ENCODE results near the gene PICK1. TPM values are rescaled to one million over a fixed set of nuclear protein-coding genes. Genes with fewer than 3 reads are reported as not detected.
"Not testable (repeated sequence)": the region's sequence is repeated elsewhere in the genome, so short reads cannot be mapped to it uniquely, and the experiment has no call there.

PICK1 gene
- total RNA-seq, 1 donor from 2014 or later: 53.9 TPM

DNA sequence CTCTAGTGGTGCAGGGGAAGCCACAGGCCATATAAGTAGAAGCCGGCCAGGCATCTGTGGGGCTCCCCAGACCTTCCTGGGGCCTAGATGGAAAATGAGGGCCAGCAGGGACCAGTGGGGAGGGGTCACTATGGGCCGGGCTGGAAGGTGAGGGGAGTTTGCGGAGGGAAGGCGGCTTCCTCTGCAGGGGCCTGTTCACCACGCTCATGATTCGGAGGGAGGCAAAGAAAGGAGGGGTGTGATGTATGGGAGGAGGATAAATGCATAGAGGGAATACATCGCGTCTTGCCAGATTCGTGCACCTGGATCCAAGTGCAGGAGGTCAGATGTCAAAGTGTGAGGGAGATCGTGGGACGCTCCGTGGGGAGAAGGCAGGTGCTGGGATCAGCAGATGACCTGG is 19.9 kb downstream of the PICK1 start:
- Histone ChIP-seq H3K27me3 (ENCODE audit: control insufficient read depth, insufficient read depth, low read length) (peaks cover 18% of the 10 kb centered on the region), H3K4me3 (ENCODE audit: low read depth, low read length) (no peak overlapping the region), H3K36me3 (ENCODE audit: control insufficient read depth, insufficient read depth, low read length) (peaks cover 2% of the 10 kb centered on the region)
- TF ChIP-seq, protein P1, sequence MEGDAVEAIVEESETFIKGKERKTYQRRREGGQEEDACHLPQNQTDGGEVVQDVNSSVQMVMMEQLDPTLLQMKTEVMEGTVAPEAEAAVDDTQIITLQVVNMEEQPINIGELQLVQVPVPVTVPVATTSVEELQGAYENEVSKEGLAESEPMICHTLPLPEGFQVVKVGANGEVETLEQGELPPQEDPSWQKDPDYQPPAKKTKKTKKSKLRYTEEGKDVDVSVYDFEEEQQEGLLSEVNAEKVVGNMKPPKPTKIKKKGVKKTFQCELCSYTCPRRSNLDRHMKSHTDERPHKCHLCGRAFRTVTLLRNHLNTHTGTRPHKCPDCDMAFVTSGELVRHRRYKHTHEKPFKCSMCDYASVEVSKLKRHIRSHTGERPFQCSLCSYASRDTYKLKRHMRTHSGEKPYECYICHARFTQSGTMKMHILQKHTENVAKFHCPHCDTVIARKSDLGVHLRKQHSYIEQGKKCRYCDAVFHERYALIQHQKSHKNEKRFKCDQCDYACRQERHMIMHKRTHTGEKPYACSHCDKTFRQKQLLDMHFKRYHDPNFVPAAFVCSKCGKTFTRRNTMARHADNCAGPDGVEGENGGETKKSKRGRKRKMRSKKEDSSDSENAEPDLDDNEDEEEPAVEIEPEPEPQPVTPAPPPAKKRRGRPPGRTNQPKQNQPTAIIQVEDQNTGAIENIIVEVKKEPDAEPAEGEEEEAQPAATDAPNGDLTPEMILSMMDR (IDR thresholded peaks at IDR 0.05; ENCODE audit: insufficient read depth, low read length, poor library complexity, severe bottlenecking): no peak
- DNase-seq (ENCODE audit: low read depth): no peak

DNA sequence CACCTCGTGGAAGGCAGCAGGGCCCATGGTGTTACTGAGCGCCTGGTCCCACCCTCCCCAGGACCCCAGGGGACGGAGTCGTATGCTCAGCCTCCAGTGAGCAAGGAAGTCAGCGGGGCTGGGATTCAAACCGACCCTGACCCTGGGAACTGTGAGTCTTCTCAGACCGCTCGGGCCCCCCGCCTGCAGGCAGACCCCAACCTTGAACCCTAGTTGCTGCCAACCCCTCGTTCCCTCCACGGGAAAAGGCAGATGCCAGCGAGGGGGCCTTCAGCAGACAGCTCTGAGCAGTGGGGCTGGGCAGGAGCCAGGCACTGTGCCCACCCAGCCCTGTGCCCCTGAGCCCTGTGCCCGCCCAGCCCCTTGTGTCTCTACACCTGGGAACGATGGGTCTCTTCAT is 20.4 kb downstream of the PICK1 start:
- peaks cover 2% of the 10 kb centered on the region for H3K36me3 ChIP-seq (ENCODE audit: control insufficient read depth, insufficient read depth, low read length)
- no peak overlapping the region for H3K4me3 ChIP-seq (ENCODE audit: low read depth, low read length)
- H3K27me3 ChIP-seq (ENCODE audit: control insufficient read depth, insufficient read depth, low read length): peaks cover 23% of the 10 kb centered on the region
- TF ChIP-seq, protein P1 (IDR thresholded peaks at IDR 0.05; ENCODE audit: insufficient read depth, low read length, poor library complexity, severe bottlenecking): no peak
- no peak for DNase-seq (ENCODE audit: low read depth)

DNA sequence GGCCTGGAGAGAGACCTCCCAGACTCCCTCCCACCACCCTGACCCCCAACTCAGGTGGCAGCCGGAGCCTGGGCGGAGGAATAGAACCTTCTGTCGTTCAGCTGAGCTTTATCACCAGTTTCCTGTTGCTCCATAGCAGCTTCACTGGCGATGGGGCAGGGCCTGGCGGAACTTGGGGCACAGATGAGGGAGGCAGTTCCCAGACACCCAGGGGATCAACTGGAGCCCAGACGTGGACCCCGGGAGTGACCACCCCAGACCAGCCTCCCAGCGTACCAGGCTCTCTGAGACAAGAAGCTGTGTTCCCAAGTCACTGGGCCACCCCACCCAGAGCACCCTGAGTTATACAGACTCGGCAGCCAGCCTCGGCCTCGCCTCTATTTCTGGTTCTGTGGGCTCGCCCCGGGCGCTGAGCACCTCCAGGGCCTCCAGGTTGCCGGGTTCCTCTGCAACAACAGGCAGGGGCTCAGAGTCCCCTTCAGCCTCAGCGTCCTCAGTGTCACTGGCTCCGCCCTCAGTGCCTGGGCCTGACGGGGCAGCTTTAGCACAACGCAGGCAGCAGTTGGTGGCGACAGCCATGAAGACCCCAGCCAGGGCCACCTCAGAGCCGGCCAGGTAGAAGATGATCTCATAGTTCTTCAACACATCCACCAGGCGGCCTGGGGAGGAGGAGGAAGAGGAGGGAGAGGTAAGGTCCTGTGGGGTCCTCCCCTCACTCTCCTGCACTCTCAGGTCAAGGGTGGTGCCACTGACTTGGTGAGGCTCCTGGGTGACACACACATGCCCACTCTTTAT is 21.0 kb downstream of the PICK1 start:
- H3K27me3 ChIP-seq (ENCODE audit: control insufficient read depth, insufficient read depth, low read length): peaks cover 29% of the 10 kb centered on the region
- TF ChIP-seq, protein P1 (IDR thresholded peaks at IDR 0.05; ENCODE audit: insufficient read depth, low read length, poor library complexity, severe bottlenecking): no peak

DNA sequence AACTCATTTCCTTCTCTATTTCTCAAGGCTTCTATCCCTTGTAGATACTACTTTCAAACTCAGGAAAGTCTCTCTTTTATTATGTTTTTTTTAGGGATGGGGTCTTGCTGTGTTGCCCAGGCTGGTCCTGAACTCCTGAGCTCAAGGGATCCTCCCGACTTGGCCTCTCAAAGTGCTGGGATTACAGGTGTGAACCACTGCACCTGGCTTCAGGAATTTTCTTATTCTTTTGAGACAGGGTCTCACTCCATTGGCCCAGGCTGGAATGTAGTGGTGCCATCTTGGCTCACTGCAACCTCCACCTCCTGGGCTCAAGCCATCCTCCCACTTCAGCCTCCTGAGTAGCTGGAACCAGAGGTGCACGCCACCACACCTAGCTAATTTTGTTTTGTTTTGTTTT is 22.0 kb downstream of the PICK1 start:
- H3K36me3 ChIP-seq (ENCODE audit: control insufficient read depth, insufficient read depth, low read length); DNase-seq (ENCODE audit: low read depth); H3K4me3 ChIP-seq (ENCODE audit: low read depth, low read length): not testable (repeated sequence)
- peaks cover 37% of the 10 kb centered on the region for H3K27me3 ChIP-seq (ENCODE audit: control insufficient read depth, insufficient read depth, low read length)

More for the DNA sequence above, 21.0 kb downstream of the PICK1 start:
- Histone ChIP-seq H3K4me3 (ENCODE audit: low read depth, low read length) (no peak overlapping the region), H3K36me3 (ENCODE audit: control insufficient read depth, insufficient read depth, low read length) (peaks cover 1% of the 10 kb centered on the region)
- DNase-seq (ENCODE audit: low read depth): no peak

DNA sequence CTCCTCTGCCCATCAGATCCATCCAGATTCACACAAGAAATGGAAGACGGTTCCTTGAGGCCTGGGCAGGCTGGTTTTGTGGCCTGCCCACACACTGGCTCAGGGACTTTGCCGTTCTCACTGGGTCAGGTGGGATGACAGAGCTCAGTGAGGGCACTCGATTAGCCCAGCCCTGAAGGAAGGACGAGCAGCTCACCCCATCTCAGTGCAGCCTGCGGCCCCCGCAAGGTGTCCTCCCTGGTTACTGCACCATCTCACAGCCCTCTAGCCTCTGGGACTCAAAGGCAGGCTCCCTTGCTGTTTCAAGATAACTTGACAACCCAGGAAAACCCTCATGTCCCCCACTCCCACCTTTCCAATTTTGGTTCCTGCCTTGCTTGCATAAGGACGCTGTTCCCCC is 22.6 kb downstream of the PICK1 start:
- TF ChIP-seq, protein P1 (IDR thresholded peaks at IDR 0.05; ENCODE audit: insufficient read depth, low read length, poor library complexity, severe bottlenecking): no peak
- Histone ChIP-seq H3K4me3 (ENCODE audit: low read depth, low read length) (no peak overlapping the region), H3K27me3 (ENCODE audit: control insufficient read depth, insufficient read depth, low read length) (peaks cover 37% of the 10 kb centered on the region), H3K36me3 (ENCODE audit: control insufficient read depth, insufficient read depth, low read length) (no peaks in the 10 kb centered on the region)
- DNase-seq (ENCODE audit: low read depth): no peak

DNA sequence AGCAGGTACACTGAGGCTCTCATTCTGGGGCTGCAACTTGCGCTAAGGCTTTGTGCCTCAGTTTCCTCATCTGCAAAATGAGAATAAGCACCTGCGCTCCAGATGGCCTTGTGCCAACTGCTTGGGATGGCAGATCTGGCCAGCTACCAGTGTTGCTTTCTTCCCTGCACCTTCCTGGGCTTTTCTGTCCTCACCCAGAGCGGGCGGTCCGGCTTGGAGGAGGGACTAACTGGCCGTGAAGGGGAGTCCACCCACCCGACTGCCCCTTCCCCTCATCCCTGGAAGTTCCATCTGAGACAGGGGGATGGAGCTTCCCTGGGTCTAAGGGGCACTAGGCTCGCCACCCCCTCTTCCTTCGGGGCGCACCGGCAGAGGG is 23.3 kb downstream of the PICK1 start:
- DNase-seq (ENCODE audit: low read depth): no peak
- H3K4me3 ChIP-seq (ENCODE audit: low read depth, low read length): no peak overlapping the region
- H3K27me3 ChIP-seq (ENCODE audit: control insufficient read depth, insufficient read depth, low read length): peaks cover 37% of the 10 kb centered on the region
- H3K36me3 ChIP-seq (ENCODE audit: control insufficient read depth, insufficient read depth, low read length): no peaks in the 10 kb centered on the region
- TF ChIP-seq, protein P1 (IDR thresholded peaks at IDR 0.05; ENCODE audit: insufficient read depth, low read length, poor library complexity, severe bottlenecking): no peak

Measured in kidney epithelial cell (primary cell).